HepG2 (cell line): ENCODE data around the gene RHOV. TPM values are rescaled to one million over a fixed set of nuclear protein-coding genes. Genes with fewer than 3 reads are reported as not detected.

Source experiments
- ARID3A ChIP-seq: IDR thresholded peaks from 2 replicates; pipeline ENCODE4 v1.6.1; 2012; ENCODE audit warnings: low read depth, low read length, improper control_type of control experiment
- HDAC2 ChIP-seq: sonication (generic); formaldehyde crosslinking; IDR thresholded peaks from 2 replicates; pipeline ENCODE4 v1.4.0; 2020; ENCODE audit warnings: missing genetic modification reagents
- MAFF ChIP-seq: IDR thresholded peaks from 2 replicates; pipeline ENCODE4 v1.6.1; 2011; ENCODE audit warnings: low read depth, low read length, improper control_type of control experiment
- SIN3B ChIP-seq: fragments of 150-350 bp; IDR thresholded peaks from 2 replicates; pipeline ENCODE4 v1.6.1; 2014; ENCODE audit warnings: low read length
- TRAFD1 ChIP-seq: sonication (generic); formaldehyde crosslinking; IDR thresholded peaks from 2 replicates; pipeline ENCODE4 v1.5.1; 2020; ENCODE audit warnings: missing genetic modification reagents, mild to moderate bottlenecking, borderline replicate concordance
- ZKSCAN8 ChIP-seq: IDR thresholded peaks from 2 replicates; pipeline ENCODE4 v1.6.1; 2016; ENCODE audit warnings: borderline replicate concordance, missing genetic modification reagents, missing compliant biosample characterization
- ZNF276 ChIP-seq: sonication (generic); formaldehyde crosslinking; IDR thresholded peaks from 2 replicates; pipeline ENCODE4 v1.4.0; 2020; ENCODE audit warnings: mild to moderate bottlenecking, low read depth, missing genetic modification reagents
- ZNF687 ChIP-seq: sonication (generic); formaldehyde crosslinking; IDR thresholded peaks from 2 replicates; pipeline ENCODE4 v1.5.1; 2020; ENCODE audit warnings: mild to moderate bottlenecking, missing genetic modification reagents, moderate library complexity
- polyA plus RNA-seq, 8 experiments: library from polyadenylated mRNA; depleted of rRNA in 3 of 8; stranded (reverse) in 7 of 8; unstranded in 1 of 8; fragments of >200 nt; fragmentation: Illumina TruSeq in 4 of 8; extraction: Trizol in 4 of 8; gene quantifications; 2 replicates each; pipeline versions ENCODE4 v1.2.1 to v1.2.3, GENCODE V29; 2011 to 2016; ENCODE audit warnings: low read depth in 4 of 8, missing spikeins in 1 of 8, mixed read lengths in 1 of 8; ENCODE audit not compliant: insufficient read depth in 1 of 8
- total RNA-seq, 5 experiments: library from RNA; depleted of rRNA; stranded (reverse); fragments of >200 nt; fragmentation: Illumina TruSeq; extraction: Trizol; gene quantifications; 2 replicates each; pipeline ENCODE4 v1.2.3, GENCODE V29; 2016; ENCODE audit warnings: low read depth in 1 of 5

The RHOV gene
- total and polyA plus RNA-seq, 2 of the 13 experiments (the other 11 are each of a cell fraction or from before 2014, with no cell fraction given) = 0.17 to 0.18 TPM

GRCh38 chr15:40921949-40922607 lies 48.0 kb upstream of the RHOV start (continued):
- TF ChIP-seq TRAFD1 (CRISPR knock-in tag) (no peak), ZNF276 (no peak), MAFF (no peak), ZKSCAN8 (CRISPR knock-in tag) (no peak), SIN3B (no peak), ARID3A (no peak), HDAC2 (CRISPR knock-in tag) (0 out of 2 replicates have a peak, but pooled peaks have one; percentile 35), ZNF687 (CRISPR knock-in tag) (no peak)
